Epithelial cell of esophagus (primary cell): Measurements from ENCODE around the gene CEP97.
"Not testable (repeated sequence)": the region's sequence is repeated elsewhere in the genome, so short reads cannot be mapped to it uniquely, and the experiment has no call there.

Experiments
- DNase-seq: peaks from one replicate; pipeline ENCODE4 v3.0.0; 2010; ENCODE audit warnings: low read depth
- H3K4me3 ChIP-seq: 2 replicates; pipeline ENCODE4 v1.5.1; 2011; ENCODE audit warnings: mild to moderate bottlenecking, low read length, control low read depth
- TF ChIP-seq, protein P1 (sequence below): IDR thresholded peaks from 2 replicates; pipeline ENCODE4 v1.5.1; 2011; ENCODE audit warnings: low read depth, mild to moderate bottlenecking, low read length, control low read depth, inconsistent platforms; ENCODE audit not compliant: insufficient read depth; ENCODE audit errors: missing control alignments

CEP97 gene

GRCh38 chr3:101729586-101729985 is 5.2 kb downstream of the CEP97 start:
- no peak for DNase-seq
- TF ChIP-seq, protein P1, sequence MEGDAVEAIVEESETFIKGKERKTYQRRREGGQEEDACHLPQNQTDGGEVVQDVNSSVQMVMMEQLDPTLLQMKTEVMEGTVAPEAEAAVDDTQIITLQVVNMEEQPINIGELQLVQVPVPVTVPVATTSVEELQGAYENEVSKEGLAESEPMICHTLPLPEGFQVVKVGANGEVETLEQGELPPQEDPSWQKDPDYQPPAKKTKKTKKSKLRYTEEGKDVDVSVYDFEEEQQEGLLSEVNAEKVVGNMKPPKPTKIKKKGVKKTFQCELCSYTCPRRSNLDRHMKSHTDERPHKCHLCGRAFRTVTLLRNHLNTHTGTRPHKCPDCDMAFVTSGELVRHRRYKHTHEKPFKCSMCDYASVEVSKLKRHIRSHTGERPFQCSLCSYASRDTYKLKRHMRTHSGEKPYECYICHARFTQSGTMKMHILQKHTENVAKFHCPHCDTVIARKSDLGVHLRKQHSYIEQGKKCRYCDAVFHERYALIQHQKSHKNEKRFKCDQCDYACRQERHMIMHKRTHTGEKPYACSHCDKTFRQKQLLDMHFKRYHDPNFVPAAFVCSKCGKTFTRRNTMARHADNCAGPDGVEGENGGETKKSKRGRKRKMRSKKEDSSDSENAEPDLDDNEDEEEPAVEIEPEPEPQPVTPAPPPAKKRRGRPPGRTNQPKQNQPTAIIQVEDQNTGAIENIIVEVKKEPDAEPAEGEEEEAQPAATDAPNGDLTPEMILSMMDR, result no peak
- H3K4me3 ChIP-seq, result no peak overlapping the region

DNA sequence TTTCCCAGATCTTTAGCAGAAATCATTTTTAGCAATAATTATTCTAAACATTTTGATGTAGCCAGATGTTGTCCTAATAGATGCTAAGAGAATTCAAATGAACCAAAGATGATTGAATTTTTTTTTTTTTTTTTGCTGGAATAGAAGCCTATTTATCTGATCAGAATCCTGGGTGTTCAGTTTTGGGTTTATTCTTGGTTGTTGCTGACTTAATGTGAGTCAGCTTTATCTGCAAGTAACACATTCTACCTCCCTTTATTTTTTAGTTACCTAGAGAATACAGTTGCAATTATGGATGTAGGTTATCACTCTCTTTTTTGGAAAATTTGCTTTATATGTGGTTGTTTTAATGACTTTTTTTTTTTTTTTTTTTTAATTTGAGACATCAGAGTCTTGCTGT is 6.4 kb downstream of the CEP97 start:
- H3K4me3 ChIP-seq, result no peak overlapping the region
- DNase-seq, result no peak
- TF ChIP-seq, protein P1, result no peak

- TF ChIP-seq, protein P1, result no peak
- DNase-seq, result no peak
- H3K4me3 ChIP-seq, result no peak overlapping the region
Observed at GRCh38 chr3:101732240-101732641, 7.8 kb downstream of the CEP97 start.

DNA sequence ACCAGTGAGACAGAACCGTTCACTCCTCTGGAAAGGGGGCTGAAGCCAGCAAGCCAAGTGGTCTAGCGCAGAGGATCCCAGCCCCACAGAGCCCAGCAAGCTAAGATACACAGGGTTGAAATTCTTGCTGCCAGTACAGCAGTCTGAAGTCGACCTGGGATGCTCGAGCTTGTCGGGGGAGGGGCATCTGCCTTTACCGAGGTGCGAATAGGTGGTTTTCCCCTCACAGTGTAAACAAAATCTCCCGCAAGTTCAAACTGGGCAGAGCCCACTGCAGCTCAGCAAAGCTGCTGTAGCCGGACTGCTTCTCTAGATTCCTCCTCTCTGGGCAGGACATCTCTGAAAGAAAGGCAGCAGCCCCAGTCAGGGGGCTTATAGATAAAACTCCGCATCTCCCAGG is 11.4 kb downstream of the CEP97 start:
- DNase-seq, result no peak
- TF ChIP-seq, protein P1, result no peak
- no peak overlapping the region for H3K4me3 ChIP-seq

DNA sequence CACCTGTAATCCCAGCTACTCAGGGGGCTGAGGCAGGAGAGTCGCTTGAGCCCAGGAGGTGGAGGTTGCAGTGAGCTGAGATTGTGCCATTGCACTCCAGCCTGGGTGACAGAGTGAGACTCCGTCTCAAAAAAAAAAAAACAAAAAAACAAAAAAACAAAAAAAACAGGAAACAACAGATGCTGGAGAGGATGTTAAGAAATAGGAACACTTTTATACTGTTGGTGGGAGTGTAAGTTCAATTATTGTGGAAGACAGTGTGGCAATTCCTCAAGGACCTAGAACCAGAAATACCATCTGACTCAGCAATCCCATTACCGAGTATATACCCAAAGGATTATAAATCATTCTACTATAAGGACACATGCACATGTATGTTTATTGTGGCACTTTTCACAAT is 17.5 kb downstream of the CEP97 start:
- H3K4me3 ChIP-seq, DNase-seq: not testable (repeated sequence)

GRCh38 chr3:101744811-101745210 is 20.4 kb downstream of the CEP97 start:
- H3K4me3 ChIP-seq, result no peak overlapping the region
- no peak for DNase-seq
- TF ChIP-seq, protein P1, result no peak

DNA sequence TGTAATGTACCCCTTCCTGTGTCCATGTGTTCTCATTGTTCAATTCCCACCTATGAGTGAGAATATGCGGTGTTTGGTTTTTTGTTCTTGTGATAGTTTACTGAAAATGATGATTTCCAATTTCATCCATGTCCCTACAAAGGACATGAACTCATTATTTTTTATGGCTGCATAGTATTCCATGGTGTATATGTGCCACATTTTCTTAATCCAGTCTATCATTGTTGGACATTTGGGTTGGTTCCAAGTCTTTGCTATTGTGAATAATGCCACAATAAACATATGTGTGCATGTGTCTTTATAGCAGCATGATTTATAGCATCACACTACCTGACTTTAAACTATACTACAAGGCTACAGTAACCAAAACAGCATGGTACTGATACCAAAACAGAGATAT is 21.5 kb downstream of the CEP97 start:
- not testable (repeated sequence) for DNase-seq, H3K4me3 ChIP-seq

DNA sequence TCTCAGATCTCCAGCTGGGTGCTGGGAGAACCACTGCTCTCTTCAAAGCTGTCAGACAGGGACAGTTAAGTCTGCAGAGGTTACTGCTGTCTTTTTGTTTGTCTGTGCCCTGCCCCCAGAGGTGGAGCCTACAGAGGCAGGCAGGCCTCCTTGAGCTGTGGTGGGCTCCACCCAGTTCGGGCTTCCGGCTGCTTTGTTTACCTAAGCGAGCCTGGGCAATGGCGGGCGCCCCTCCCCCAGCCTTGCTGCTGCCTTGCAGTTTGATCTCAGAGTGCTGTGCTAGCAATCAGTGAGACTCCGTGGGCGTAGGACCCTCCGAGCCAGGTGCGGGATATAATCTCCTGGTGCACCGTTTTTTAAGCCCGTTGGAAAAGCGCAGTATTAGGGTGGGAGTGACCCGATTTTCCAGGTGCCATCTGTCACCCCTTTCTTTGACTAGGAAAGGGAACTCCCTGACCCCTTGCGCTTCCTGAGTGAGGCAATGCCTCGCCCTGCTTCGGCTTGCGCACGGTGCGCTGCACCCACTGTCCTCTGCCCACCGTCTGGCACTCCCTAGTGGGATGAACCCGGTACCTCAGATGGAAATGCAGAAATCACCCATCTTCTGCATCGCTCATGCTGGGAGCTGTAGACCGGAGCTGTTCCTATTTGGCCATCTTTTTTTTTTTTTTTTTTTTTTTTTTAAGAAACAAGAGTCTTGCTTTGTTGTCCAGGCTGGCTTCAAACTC is 29.1 kb downstream of the CEP97 start:
- DNase-seq, H3K4me3 ChIP-seq: not testable (repeated sequence)

GRCh38 chr3:101758224-101758623 is 33.8 kb downstream of the CEP97 start:
- no peak for DNase-seq
- TF ChIP-seq, protein P1, result no peak
- no peak overlapping the region for H3K4me3 ChIP-seq
